MCF 10A (cell line): ENCODE results near the gene IGSF8. TPM values are rescaled to one million over a fixed set of nuclear protein-coding genes. Genes with fewer than 3 reads are reported as not detected.

Source experiments
- BruUV-seq: library from RNA; stranded (reverse); fragments of 400-500 nt; replicated peaks from 2 replicates; lab custom pipeline; 2021; lab: Mats Ljungman, UMichigan
- CTCF ChIA-PET: fragments of 300-600 bp; sonication (Branson Sonifier 250); formaldehyde crosslinking; extraction: SDS; loops from one replicate; lab custom pipeline; 2021; ENCODE audit warnings: antibody characterized with exemption, inconsistent platforms; lab: Yijun Ruan, JAX
- POLR2A ChIA-PET: fragments of 300-600, 350-650 bp; sonication (Branson Sonifier 250); formaldehyde crosslinking; extraction: SDS; loops from one replicate; lab custom pipeline; 2020; ENCODE audit warnings: antibody characterized with exemption, inconsistent platforms; lab: Yijun Ruan, JAX
- DNase-seq: peaks from one replicate; pipeline ENCODE4 v3.0.0-alpha.2; 2018; ENCODE audit not compliant: unreplicated experiment
- H3K27ac Mint-ChIP-seq: one replicate; pipeline ENCODE4 v1.8.0; 2022; ENCODE audit warnings: mild to moderate bottlenecking, low read depth, mixed read lengths; ENCODE audit not compliant: unreplicated experiment
- H3K27me3 Mint-ChIP-seq: one replicate; pipeline ENCODE4 v1.8.0; 2022; ENCODE audit warnings: mixed read lengths; ENCODE audit not compliant: insufficient read depth, unreplicated experiment
- H3K36me3 Mint-ChIP-seq: one replicate; pipeline ENCODE4 v1.8.0; 2022; ENCODE audit warnings: mild to moderate bottlenecking, moderate library complexity, mixed read lengths; ENCODE audit not compliant: insufficient read depth, unreplicated experiment
- H3K4me1 Mint-ChIP-seq: one replicate; pipeline ENCODE4 v1.8.0; 2022; ENCODE audit warnings: mixed read lengths; ENCODE audit not compliant: insufficient read depth, unreplicated experiment
- H3K4me3 Mint-ChIP-seq: one replicate; pipeline ENCODE4 v1.8.0; 2022; ENCODE audit warnings: mild to moderate bottlenecking, moderate library complexity, mixed read lengths; ENCODE audit not compliant: unreplicated experiment
- H3K9me3 Mint-ChIP-seq: one replicate; pipeline ENCODE4 v1.8.0; 2022; ENCODE audit warnings: mixed read lengths; ENCODE audit not compliant: unreplicated experiment
- intact Hi-C: fragments of 100-400 bp; cut with micrococcal nuclease; formaldehyde crosslinking; loops from 2 replicates; pipeline ENCODE4 v1.14.1; 2022
- total RNA-seq: library from RNA; stranded (reverse); gene quantifications from 2 replicates; pipeline ENCODE4 v1.2.3, GENCODE V29; 2022
- TF ChIP-seq, protein P1 (sequence below): fragments of 200-600 bp; IDR thresholded peaks from one replicate; pipeline ENCODE4 v1.8.0; 2022; ENCODE audit warnings: antibody characterized with exemption, mild to moderate bottlenecking; ENCODE audit not compliant: unreplicated experiment

The IGSF8 gene
- total RNA-seq, 1 experiment from 2014 or later: 13.8 TPM

DNA sequence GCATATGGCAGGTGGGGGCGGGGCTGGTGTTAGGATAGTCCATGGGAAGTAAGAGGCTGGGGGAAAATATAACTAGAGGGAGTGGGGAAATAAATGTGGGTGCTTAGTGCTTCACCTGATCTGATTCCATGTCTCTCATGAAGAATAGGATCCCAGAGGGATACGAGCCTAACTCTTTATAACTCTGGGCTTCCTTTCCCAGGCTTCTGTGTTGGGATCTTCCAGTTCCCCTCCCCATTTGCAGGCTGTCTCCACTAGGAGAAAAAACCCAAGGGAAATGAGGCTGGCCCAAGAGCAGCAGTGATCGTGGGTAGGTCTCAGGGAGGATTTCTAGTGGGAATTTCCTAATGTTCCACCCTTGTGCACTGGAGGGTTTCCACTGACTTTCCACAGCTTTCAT is 15.5 kb downstream of the IGSF8 start:
- TF ChIP-seq, protein P1, sequence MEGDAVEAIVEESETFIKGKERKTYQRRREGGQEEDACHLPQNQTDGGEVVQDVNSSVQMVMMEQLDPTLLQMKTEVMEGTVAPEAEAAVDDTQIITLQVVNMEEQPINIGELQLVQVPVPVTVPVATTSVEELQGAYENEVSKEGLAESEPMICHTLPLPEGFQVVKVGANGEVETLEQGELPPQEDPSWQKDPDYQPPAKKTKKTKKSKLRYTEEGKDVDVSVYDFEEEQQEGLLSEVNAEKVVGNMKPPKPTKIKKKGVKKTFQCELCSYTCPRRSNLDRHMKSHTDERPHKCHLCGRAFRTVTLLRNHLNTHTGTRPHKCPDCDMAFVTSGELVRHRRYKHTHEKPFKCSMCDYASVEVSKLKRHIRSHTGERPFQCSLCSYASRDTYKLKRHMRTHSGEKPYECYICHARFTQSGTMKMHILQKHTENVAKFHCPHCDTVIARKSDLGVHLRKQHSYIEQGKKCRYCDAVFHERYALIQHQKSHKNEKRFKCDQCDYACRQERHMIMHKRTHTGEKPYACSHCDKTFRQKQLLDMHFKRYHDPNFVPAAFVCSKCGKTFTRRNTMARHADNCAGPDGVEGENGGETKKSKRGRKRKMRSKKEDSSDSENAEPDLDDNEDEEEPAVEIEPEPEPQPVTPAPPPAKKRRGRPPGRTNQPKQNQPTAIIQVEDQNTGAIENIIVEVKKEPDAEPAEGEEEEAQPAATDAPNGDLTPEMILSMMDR: no peak
- peaks cover 5% of the 10 kb centered on the region for H3K4me1 Mint-ChIP-seq
- DNase-seq: no peak
- intact Hi-C loops: no loop called here
- no peak overlapping the region for H3K4me3 Mint-ChIP-seq
- H3K27ac Mint-ChIP-seq: no peak overlapping the region
- no peaks in the 10 kb centered on the region for H3K36me3 Mint-ChIP-seq
- POLR2A ChIA-PET: interaction anchor here (1.0 kb wide), 1 partner anchor 14 kb away, joined by 3 read pairs; no protein-coding TSS in a partner anchor
- BruUV-seq: no TSS peak
- peaks cover 52% of the 10 kb centered on the region for H3K27me3 Mint-ChIP-seq
- no peaks in the 10 kb centered on the region for H3K9me3 Mint-ChIP-seq
- CTCF ChIA-PET: interaction anchor here (0.6 to 49.6 kb wide), 5 partner anchors 2 to 169 kb away, joined by 3 to 1546 read pairs (median 10); partner anchors contain the start of genes IGSF8, KCNJ10 and KCNJ9

DNA sequence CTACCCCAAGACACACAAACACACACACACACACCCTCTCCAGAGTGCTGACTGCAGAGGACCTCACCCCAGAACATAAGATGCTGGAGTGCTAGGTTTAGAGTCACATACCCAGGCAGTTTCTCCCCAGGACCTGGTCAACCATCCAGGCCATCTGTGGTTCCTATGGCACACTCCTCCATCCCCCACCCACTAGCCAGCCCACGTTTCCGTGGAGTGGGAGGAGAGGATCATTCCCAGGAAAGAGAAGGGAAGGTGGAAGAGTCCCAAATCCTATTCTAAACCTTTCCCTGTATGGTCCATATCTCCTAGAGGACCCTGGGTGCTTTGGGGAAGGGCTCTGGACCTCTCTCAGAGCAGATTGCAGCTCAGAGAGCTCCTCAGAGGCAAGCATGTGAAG is 15.9 kb downstream of the IGSF8 start:
- TF ChIP-seq, protein P1: no peak
- no TSS peak for BruUV-seq
- ChIA-PET POLR2A (interaction anchor here (0.6 to 1.0 kb wide), 3 partner anchors 14 to 56 kb away, joined by 3 read pairs; no protein-coding TSS in a partner anchor), CTCF (interaction anchor here (0.6 to 49.6 kb wide), 7 partner anchors 2 to 209 kb away, joined by 3 to 1546 read pairs (median 6); partner anchors contain the start of genes IGSF8, KCNJ10, KCNJ9 and PEA15)
- no peak for DNase-seq
- peaks cover 5% of the 10 kb centered on the region for H3K4me1 Mint-ChIP-seq
- H3K36me3 Mint-ChIP-seq: no peaks in the 10 kb centered on the region
- intact Hi-C loops: no loop called here
- H3K27ac Mint-ChIP-seq: no peak overlapping the region
- H3K9me3 Mint-ChIP-seq: no peaks in the 10 kb centered on the region
- no peak overlapping the region for H3K4me3 Mint-ChIP-seq
- H3K27me3 Mint-ChIP-seq: peaks cover 57% of the 10 kb centered on the region

DNA sequence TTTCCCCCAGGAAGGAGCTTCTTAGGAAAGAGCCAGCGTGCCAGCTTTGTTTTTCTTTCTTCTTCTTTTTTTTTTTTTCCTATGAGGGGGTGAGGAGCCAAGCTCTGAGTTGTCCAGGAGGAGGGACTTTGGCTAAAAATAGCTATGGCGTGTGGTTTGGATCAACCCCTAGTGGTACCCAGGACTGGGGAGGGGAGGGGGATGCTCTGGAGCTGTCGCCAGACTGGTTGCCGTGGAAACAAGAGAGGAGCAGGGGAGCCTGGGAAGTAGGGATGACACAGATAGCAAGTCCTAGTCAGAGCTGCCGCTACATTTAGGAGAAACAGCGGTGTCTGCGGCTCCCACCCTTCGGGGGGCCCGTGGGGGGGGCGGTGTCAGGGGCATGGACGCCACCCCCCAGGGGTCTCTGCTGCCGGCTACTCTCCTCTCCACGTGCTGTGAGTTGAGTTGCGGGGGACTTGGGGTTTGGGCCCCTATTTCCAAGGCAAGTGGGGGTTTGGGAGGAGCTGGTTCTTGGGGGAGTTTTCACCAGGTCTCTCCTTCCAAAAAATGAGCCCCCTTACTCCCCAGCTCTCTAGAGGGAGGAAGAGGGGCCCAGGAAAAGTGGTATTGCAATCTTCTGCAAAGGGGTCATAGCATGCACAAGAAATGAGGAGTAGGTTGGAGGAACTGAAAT is 17.0 kb downstream of the IGSF8 start, which contains the start of gene KCNJ9:
TSS of gene KCNJ9 (plus strand) at position 278 of the 676 bp plus-strand sequence. CDS start 2,493 bp downstream, outside the sequence.
- ChIA-PET CTCF (interaction anchor here (0.6 to 49.6 kb wide), 15 partner anchors 1 to 1960 kb away, joined by 3 to 1546 read pairs (median 4); partner anchors contain the start of genes IGSF8, KCNJ10, KCNJ9 and PEA15), POLR2A (interaction anchor here (0.7 to 2.2 kb wide), 2 partner anchors 36 to 50 kb away, joined by 3 to 8 read pairs; no protein-coding TSS in a partner anchor)
- TF ChIP-seq, protein P1: no peak
- Mint-ChIP-seq H3K36me3 (peaks cover 4% of the 10 kb centered on the region), H3K27me3 (peaks cover 64% of the 10 kb centered on the region), H3K27ac (no peak within 1 kb of the TSS), H3K4me1 (peaks cover 5% of the 10 kb centered on the region), H3K4me3 (no peak within 1 kb of the TSS), H3K9me3 (no peaks in the 10 kb centered on the region)
- BruUV-seq: no TSS peak
- intact Hi-C loops: no loop called here
- no peak for DNase-seq
